Measurements from ENCODE around the gene SLC39A6.
A peak's percentile ranks its signal among the peaks of the same experiment; 100 is the strongest.
"Not testable (repeated sequence)": the region's sequence is repeated elsewhere in the genome, so short reads cannot be mapped to it uniquely, and the experiment has no call there.

The SLC39A6 gene

DNA sequence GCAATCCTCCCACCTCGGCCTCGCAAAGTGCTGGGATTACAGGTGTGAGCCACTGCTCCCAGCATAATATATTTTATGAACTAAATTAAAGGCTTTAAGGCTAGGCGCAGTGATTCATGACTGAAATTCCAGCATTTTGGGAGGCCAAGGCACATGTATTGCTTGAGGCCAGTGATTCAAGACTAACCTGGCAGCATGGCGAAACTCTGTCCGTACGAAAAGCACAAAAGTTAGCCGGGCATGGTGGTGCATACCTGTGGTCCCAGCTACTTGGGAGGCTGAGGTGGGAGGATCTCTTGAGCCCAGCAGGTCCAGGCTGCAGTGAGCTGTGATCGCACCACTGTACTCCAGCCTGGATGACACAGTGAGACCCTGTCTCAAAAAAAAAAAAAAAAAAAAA lies 56.7 kb downstream of the SLC39A6 start:
- not testable (repeated sequence) for ATAC-seq; DNase-seq; H3K27me3 Mint-ChIP-seq; H3K36me3 Mint-ChIP-seq (ENCODE audit: low read depth); H3K9me3 Mint-ChIP-seq; H3K27ac Mint-ChIP-seq; H3K4me3 Mint-ChIP-seq; H3K4me1 Mint-ChIP-seq

DNA sequence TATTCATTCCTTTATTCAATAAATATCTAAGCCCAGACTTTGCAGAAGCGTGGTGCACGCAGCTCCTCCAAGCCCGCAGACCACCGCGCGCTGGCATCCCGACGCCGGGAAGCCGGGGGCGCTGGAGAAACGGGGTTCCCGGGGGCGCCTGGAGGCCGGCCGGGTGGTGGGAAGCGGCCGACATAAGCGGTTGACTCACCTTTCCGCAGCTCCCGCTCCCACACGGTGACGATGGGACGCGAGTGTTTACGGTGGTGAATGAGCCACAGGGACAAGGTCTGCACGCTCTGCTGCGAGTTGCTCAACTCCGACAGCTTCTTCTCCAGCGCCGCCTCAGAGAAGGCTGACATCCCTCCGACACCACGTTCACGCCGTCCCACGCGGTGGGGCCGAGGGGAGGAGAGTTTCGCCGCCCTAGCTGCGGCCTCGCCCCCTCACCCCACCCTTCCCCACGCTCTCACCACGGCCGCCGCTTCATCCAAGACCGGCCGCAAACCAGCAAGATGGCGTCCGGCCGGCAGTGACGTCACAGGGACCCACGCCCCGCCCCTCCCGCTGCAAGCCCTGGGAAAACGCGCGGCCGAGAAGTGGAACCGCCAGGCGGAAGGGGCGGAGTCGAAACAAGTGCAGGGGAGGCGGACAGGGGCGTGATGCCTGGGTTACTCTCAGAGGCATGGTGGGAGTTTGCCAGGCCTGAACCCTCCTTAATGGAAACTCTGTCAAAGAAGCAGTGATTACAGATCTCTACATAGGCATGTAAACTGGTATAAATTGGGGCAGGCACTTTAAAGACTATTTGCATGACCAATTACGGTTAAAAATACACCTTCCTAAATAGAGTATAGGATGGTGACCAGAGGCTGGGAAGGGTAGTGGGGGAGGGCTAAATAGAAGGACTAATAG lies 61.8 kb downstream of the SLC39A6 start, which contains the start of gene RPRD1A:
RPRD1A (minus strand) TSS at position 505 of the 903 bp plus-strand sequence; CDS start at position 350, 155 bp downstream.
- peak within 1 kb of the TSS; percentile 93 for H3K27ac Mint-ChIP-seq
- H3K4me3 Mint-ChIP-seq = peak within 1 kb of the TSS; percentile 96
- DNase-seq (peak; percentile 99), ATAC-seq (peak; percentile 94)
- H3K36me3 Mint-ChIP-seq (ENCODE audit: low read depth) = peaks cover 14% of the 10 kb centered on the region
- peaks cover 35% of the 10 kb centered on the region for H3K4me1 Mint-ChIP-seq
- no peaks in the 10 kb centered on the region for H3K27me3 Mint-ChIP-seq
- no peaks in the 10 kb centered on the region for H3K9me3 Mint-ChIP-seq

DNA sequence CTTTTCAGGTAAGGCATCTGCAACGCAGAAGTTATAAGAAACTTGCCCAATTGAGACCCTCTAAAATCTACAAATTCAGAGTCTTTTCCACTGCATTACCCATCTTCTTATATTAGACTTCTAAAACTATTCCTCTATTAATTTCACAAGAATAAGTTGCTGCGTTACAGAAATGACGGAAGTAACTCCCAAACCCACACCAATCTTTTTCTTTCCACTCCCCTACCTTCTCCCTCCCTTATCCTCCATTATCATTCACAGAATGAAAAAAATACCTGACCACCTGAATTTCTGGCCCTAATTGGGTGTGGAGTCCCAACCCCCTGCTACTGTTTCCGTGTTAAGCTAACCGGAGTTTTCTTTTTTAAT lies 62.5 kb downstream of the SLC39A6 start:
- ATAC-seq (no peak), DNase-seq (no peak)
- Mint-ChIP-seq H3K36me3 (ENCODE audit: low read depth) (peaks cover 15% of the 10 kb centered on the region), H3K4me1 (peaks cover 37% of the 10 kb centered on the region), H3K4me3 (peak overlapping the region; percentile 96), H3K27ac (peak overlapping the region; percentile 93), H3K27me3 (no peaks in the 10 kb centered on the region), H3K9me3 (no peaks in the 10 kb centered on the region)

DNA sequence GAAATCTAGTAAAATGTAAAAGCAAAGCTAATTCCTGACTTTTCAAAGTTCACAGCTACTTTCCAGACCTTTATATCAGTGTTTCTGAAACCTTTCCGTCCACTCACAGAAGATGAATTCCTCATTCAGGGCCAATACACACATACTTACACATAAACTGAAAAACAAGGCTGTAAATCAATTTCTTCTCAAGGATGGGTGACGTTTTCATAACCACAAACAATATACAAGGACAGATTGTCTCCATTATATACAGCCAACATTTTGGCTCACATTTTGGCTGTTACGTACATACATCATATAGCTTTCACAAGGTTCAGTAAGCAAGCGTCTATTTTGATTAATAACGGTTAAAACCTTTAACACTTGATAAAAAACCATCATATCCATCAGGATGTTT lies 63.1 kb downstream of the SLC39A6 start:
- H3K4me3 Mint-ChIP-seq = peak overlapping the region; percentile 96
- H3K27ac Mint-ChIP-seq = peak overlapping the region; percentile 93
- DNase-seq (no peak), ATAC-seq (no peak)
- peaks cover 20% of the 10 kb centered on the region for H3K36me3 Mint-ChIP-seq (ENCODE audit: low read depth)
- no peaks in the 10 kb centered on the region for H3K27me3 Mint-ChIP-seq
- H3K9me3 Mint-ChIP-seq = no peaks in the 10 kb centered on the region
- H3K4me1 Mint-ChIP-seq = peaks cover 42% of the 10 kb centered on the region

DNA sequence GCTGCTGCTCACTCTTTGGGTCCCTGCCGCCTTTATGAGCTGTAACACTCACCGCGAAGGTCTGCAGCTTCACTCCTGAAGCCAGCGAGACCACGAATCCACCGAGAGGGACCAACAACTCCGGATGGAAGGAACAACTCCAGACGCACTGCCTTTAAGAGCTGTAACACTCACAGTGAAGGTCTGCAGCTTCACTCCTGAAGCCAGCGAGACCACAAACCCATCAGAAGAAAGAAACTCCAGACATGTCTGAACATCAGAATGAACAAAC lies 64.4 kb downstream of the SLC39A6 start:
- not testable (repeated sequence) for H3K4me3 Mint-ChIP-seq, H3K27me3 Mint-ChIP-seq, H3K27ac Mint-ChIP-seq, DNase-seq, H3K9me3 Mint-ChIP-seq, ATAC-seq
- Mint-ChIP-seq H3K36me3 (ENCODE audit: low read depth) (peaks cover 20% of the 10 kb centered on the region), H3K4me1 (peaks cover 45% of the 10 kb centered on the region)

DNA sequence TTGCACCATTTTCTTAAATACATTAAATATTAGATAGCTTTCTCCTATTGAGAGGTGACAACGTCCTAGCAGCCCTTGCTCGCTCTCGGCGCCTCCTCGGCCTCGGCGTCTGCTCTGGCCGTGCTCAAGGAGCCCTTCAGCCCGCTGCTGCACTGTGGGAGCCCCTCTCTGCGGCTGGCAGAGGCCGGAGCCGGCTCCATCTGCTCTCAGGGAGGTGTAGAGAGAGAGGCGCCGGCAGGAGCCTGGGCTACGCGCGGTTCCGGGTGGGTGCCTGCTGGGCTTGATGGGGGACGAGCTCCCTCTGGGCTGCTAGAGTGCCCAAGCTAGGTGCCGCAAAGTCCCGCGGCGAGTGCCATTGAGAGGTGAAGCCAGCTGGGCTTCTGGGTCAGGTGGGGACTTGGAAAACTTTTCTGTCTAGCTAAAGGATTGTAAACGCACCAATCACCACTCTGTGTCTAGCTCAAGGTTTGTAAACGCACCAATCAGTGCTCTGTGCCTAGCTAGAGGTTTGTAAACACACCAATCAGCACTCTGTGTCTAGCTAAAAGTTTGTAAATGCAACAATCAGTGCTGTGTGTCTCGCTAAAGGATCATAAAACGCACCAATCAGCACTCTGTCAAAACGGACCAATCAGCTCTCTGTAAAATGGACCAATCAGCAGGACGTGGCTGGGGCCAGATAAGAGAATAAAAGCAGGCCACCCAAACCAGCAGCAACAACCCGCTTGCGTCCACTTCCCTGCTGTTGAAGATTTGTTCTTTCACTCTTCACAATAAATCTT lies 64.9 kb downstream of the SLC39A6 start:
- DNase-seq = no peak
- H3K27ac Mint-ChIP-seq = no peak overlapping the region
- no peak overlapping the region for H3K4me3 Mint-ChIP-seq
- no peaks in the 10 kb centered on the region for H3K9me3 Mint-ChIP-seq
- ATAC-seq = no peak
- H3K27me3 Mint-ChIP-seq = no peaks in the 10 kb centered on the region
- H3K4me1 Mint-ChIP-seq = peaks cover 47% of the 10 kb centered on the region
- H3K36me3 Mint-ChIP-seq (ENCODE audit: low read depth) = peaks cover 20% of the 10 kb centered on the region

DNA sequence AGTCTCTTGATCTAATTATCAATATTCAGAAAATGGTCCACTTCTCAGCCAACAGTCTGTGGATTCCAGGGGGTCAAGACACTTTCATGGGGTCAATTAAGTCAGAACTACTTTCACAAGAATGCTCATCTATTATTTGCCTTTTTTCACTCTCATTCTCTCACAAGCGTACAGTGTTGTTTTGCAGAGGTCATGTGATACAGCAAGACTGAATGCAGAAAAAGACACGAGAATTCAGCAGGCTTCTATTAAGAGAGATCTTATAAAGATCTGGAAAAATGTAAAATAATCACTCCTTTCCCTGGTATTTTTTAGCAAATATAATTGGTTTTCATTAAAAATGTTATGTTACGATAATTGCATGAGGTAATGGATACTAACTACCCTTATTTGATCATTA lies 70.5 kb downstream of the SLC39A6 start:
- DNase-seq = no peak
- no peak overlapping the region for H3K27ac Mint-ChIP-seq
- no peaks in the 10 kb centered on the region for H3K9me3 Mint-ChIP-seq
- ATAC-seq = no peak
- no peak overlapping the region for H3K4me3 Mint-ChIP-seq
- H3K36me3 Mint-ChIP-seq (ENCODE audit: low read depth) = peaks cover 16% of the 10 kb centered on the region
- H3K27me3 Mint-ChIP-seq = no peaks in the 10 kb centered on the region
- H3K4me1 Mint-ChIP-seq = peaks cover 35% of the 10 kb centered on the region

All from activated naive CD8-positive, alpha-beta T cell treated with anti-CD3 and anti-CD28 coated beads, Interleukin-2, amount 50 U/mL, for 24 hours (primary cell).